ENCODE results near the gene DUSP10.

DUSP10 gene

GRCh38 chr1:221732052-221732451 lies 9.8 kb downstream of the DUSP10 start:
- no peak for FAIRE-seq
- DNase-seq (ENCODE audit: low spot score), result no peak

- DNase-seq (ENCODE audit: low spot score), result no peak
- FAIRE-seq, result peak; percentile 77
Measured at GRCh38 chr1:221729771-221730330, 12.0 kb downstream of the DUSP10 start.

- no peak for FAIRE-seq
Measured at GRCh38 chr1:221728037-221728505, 13.8 kb downstream of the DUSP10 start.

GRCh38 chr1:221727146-221728036 lies 14.5 kb downstream of the DUSP10 start:
- peak; percentile 95 for FAIRE-seq
- peak; percentile 45 for DNase-seq (ENCODE audit: low spot score)

More at GRCh38 chr1:221728037-221728505, 13.8 kb downstream of the DUSP10 start:
- no peak for DNase-seq (ENCODE audit: low spot score)

GRCh38 chr1:221725735-221726672 lies 15.9 kb downstream of the DUSP10 start:
- no peak for FAIRE-seq
- DNase-seq (ENCODE audit: low spot score), result peak; percentile 48

- FAIRE-seq (peak; percentile 96), DNase-seq (ENCODE audit: low spot score) (peak; percentile 82)
Measured at GRCh38 chr1:221724931-221725605, 16.8 kb downstream of the DUSP10 start.

DNA sequence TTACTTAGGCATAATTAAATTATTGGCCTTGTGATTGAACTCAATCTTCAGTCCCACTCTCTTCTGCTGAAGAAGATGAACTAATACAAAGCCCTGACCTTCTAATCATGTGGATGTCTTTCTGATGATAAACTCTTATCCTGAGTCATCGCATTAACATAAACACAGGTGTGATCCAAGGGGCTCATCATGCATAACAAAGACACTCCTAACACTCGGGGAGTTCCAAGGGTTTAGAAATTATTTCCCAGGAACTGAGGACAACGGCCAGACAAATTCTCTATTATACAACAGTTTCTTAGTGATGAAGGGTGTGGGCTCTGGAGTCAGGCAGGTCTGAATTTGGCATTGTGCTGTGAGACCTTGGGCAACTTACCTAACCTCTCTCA lies 18.0 kb downstream of the DUSP10 start:
- FAIRE-seq, result no peak
- no peak for DNase-seq (ENCODE audit: low spot score)

DNA sequence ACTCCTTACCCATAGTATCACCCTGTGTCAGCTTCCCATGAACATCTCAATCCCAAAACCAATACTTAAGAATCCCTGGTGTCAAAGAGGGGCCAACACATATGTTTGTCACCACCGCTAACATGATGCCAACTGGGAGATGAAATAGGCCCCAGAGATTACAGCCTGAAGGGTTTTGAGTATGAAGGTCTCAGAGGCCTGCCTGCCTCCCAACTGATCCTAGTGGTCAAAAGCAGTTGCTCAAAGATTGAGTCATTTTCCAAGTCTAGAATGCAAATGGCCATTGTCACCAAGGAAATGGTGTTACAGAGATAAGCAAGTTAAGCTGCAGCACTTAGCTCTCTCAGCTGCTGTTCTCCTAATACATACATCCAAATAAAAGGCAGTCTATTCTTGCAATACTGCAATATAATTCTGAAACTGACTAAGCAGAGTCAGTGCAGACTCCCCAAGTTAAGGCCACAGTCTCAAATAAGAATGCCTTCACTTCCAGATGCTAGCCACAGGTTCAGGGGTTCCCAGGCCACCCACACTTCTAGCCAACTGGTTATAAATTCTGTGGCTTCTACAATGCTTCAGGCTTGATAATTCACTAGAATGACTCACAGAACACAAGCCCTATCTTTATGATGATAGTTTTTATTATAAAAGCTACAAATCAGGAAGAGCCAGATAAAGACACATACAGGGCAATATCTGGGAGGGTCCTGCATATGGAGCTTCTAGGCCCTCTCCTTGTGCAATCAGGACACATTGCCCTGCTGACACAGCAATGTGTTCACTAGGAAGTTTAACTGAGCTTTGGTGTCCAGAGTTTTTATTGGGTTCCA lies 18.7 kb downstream of the DUSP10 start:
- FAIRE-seq (no peak), DNase-seq (ENCODE audit: low spot score) (peak; percentile 24)

DNA sequence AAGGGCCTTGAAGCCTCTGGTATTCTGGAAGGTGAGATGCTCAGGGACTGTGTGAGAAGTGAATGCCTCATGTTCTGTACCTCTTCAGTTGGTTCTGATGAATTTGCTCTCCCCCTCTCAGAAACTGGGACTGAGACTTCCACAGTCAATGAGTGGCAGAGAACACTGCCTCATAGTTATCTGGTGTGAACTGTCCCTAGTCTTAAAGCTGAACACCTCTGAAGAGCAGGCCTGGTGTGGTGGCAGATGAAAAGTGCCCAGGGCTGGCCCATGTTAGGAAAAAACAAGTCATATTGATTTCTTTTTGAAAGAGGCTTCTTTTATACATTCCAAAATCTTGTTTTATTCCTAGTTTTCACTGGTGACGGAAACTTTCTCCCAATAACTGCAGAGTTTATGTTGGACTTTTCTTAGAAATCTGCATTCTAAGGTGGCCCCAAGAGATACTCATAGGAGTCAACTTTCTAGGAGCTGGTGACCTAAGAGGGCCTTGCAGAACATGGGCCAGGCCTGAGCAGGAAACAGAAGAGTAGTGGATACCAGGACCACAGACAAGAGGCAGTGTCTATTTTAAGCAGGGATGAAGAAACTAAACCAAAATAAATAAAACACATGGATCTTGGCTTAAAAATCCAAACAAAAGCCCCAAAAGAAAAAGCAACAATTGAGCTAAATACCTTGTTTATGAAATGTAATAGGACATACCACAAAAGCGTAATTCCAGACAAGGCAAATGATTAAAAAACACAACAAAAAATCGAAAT lies 19.5 kb downstream of the DUSP10 start:
- no peak for FAIRE-seq

GRCh38 chr1:221720545-221720944 lies 21.3 kb downstream of the DUSP10 start:
- no peak for DNase-seq (ENCODE audit: low spot score)
- no peak for FAIRE-seq

More for the DNA sequence above, 19.5 kb downstream of the DUSP10 start:
- DNase-seq (ENCODE audit: low spot score), result no peak

GRCh38 chr1:221719987-221720386 lies 21.9 kb downstream of the DUSP10 start:
- FAIRE-seq (no peak), DNase-seq (ENCODE audit: low spot score) (no peak)

DNA sequence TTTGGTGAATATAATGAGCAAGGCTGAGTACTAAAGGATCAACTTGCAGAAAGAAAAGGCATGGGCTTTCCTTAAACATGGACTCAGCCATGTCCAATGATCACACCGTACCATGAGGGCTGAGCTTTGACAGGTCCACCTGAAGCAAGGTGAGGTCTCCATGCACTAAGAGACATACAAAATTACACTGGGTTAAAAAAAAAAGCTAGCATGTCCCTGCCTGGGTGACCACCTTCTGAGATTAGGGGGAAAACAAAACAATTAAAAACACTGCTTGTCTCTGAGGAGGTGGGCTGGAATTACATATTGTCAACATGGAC lies 22.7 kb downstream of the DUSP10 start:
- FAIRE-seq (no peak), DNase-seq (ENCODE audit: low spot score) (no peak)

DNA sequence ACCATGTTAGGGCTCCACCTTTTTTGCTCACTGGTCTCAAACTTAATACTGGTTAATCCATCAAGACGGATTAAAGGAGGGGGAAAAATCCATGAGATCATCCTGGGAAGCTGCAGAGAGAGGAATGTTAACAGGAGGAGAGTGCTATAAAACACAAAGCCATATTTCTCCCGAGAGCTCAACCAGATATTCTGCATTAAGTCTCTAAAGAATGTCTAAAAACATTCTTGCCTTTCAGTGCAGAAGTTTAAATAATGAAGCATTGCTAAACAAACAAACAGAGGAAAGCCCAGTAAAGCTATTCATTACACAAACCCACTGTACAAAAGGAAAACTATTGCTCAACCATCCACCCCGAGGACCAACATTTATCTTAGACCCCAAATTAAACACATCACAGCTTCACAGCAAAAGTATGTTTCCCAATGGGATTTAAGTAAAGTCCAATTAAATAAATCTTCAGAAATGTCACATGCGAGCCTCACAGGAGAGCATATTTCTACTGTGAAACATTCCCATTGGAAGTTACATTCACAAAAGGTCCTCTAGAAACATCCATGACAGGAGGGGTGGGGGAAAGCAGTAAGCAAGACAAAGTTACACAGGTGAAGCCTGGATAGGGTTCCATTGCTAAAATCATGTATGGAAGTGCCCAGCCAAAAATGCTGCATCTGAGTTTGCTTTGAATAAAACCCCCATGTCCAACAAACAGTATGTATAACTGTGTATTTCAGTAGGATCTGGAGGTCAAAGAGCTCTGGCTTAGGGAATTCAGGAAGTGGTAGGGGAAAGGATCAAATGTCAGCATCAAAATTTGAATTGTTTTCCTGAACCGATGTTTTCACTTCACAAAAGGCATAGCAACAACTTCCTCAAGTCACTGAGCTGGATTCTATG lies 23.3 kb downstream of the DUSP10 start:
- DNase-seq (ENCODE audit: low spot score) (no peak), FAIRE-seq (no peak)

GRCh38 chr1:221717485-221717853 lies 24.4 kb downstream of the DUSP10 start:
- DNase-seq (ENCODE audit: low spot score) (no peak), FAIRE-seq (no peak)

DNA sequence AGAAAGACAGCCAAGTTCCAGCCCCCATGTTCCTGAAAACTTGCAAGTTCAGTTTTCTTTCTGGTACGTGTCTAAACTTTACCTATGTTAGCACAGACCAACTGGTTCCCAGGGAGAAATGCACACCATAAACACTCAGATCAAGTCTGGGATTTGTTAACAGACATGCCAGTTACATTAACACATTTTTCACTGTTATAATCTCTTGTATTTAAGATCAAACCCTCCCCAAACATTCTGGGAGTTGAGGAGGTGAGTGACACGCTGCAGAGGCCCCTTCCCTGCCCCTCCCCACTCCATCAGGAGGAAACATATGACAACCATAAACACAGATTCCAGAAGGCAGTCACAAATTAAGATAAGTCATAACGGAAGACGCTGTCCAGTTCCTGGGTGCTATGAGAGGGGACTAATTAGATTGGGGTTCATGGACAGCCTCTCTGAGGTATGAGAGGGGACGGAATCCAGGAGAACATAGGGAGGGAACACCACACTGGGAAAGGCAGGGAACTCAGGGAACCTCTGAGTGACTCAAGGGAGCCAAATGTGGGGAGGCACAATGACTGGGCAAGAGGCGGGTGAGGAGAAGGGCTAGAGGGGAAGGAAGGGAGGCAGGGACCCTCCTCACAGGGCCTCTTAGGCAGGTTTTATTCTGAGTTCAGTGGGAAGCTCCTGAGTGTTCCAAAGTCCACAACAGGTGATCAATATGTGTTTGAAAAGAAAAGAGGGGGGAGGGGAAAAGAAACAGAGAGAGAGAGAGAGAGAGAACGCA lies 25.0 kb downstream of the DUSP10 start:
- no peak for FAIRE-seq
- no peak for DNase-seq (ENCODE audit: low spot score)

DNA sequence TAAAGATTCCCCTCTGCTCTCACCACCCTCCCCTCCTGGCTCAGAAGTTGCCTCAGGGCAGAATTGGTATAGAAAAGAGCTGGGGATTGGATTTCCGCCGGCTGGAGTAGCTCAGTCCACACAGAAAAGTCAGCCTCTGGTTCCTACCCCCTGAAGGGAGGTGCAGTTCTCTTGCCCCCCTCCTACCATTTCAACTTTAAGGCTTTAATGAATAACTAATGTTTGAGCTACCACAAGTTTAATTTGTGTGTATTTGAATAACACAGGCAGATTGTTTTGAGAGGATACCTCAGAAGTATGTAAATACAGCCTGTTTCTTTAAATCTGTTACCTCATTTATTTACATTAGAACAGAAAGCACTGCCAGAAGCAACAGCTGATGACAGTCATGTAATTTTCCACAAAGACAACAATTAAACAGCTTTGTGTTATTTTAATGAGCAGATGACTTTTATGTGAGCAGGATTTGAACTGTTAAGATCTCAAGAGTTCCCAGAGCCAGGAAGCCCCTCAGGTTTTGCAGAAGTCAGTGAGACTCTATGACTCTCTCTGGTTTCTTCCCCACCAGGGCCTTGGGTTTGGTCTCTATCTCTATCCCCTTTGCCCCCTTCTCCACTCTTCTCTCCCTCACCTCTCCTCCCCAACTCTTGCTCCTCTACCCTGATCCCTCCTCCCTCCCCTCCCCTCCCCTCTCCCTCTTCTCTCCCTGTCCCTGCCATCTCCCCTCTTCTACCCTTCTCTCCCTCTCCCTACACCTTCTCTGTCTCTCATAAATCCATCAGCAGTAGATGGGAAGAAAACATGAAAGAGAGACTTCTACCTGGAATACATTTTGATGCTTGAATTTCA lies 26.3 kb downstream of the DUSP10 start:
- DNase-seq (ENCODE audit: low spot score) (no peak), FAIRE-seq (no peak)

All from RCC 7860 (cell line).